GM10266 (cell line): ENCODE measurements around the gene MDN1.
"Not testable (repeated sequence)": the region's sequence is repeated elsewhere in the genome, so short reads cannot be mapped to it uniquely, and the experiment has no call there.

ENCODE experiments used
- DNase-seq: peaks from one replicate; pipeline ENCODE4 v3.0.0; 2012; ENCODE audit errors: extremely low spot score
- TF ChIP-seq, protein P1 (sequence below): IDR thresholded peaks from 2 replicates; pipeline ENCODE4 v1.5.1; 2012; ENCODE audit warnings: mild to moderate bottlenecking, low read depth; ENCODE audit not compliant: control insufficient read depth, insufficient read depth; ENCODE audit errors: missing control alignments

MDN1 gene

GRCh38 chr6:89830170-89830809 lies 10.7 kb upstream of the MDN1 start:
- DNase-seq = no peak

DNA sequence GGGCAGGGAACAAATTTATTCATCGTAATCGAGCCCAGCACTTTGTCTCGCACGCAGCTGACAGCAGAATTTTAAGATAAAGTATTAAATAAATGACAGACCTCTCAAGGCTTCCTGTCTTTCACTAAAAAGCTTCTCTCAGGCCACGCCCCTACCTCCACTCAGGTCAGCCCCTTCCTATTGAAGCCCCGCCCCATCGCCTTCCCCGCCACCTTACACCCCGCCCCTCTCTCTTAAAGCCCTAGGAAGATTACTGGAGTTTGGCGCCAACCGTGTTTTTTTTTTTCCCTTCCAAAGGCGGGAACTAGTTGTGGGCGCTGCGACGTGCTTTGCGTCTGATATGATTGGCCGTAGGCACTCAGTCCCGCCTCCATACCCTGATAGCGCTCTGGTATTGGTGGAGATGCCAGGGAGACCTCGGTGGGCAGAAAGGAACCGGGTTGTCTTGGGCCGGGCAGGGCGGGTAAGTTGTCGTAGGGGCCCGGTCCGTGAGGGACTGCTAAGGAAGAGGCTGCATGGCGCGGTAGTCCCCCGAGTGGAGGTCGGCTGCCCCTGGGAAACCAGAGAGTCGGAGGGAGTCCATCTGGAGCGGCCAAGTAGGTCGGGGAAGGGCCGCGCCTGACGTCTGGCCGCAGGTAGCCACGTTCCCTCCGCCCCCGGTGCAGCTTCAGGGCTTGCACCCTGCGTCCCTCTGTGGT lies 10.0 kb upstream of the MDN1 start, which contains the start of gene CASP8AP2:
CASP8AP2 (plus strand) TSS at position 409 of the 698 bp plus-strand sequence.
- TF ChIP-seq, protein P1, sequence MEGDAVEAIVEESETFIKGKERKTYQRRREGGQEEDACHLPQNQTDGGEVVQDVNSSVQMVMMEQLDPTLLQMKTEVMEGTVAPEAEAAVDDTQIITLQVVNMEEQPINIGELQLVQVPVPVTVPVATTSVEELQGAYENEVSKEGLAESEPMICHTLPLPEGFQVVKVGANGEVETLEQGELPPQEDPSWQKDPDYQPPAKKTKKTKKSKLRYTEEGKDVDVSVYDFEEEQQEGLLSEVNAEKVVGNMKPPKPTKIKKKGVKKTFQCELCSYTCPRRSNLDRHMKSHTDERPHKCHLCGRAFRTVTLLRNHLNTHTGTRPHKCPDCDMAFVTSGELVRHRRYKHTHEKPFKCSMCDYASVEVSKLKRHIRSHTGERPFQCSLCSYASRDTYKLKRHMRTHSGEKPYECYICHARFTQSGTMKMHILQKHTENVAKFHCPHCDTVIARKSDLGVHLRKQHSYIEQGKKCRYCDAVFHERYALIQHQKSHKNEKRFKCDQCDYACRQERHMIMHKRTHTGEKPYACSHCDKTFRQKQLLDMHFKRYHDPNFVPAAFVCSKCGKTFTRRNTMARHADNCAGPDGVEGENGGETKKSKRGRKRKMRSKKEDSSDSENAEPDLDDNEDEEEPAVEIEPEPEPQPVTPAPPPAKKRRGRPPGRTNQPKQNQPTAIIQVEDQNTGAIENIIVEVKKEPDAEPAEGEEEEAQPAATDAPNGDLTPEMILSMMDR = no peak
- peak; percentile 92 for DNase-seq

More at GRCh38 chr6:89830170-89830809, 10.7 kb upstream of the MDN1 start:
- TF ChIP-seq, protein P1 = no peak

GRCh38 chr6:89828988-89829471 lies 9.4 kb upstream of the MDN1 start:
- TF ChIP-seq, protein P1 = no peak
- peak; percentile 10 for DNase-seq

DNA sequence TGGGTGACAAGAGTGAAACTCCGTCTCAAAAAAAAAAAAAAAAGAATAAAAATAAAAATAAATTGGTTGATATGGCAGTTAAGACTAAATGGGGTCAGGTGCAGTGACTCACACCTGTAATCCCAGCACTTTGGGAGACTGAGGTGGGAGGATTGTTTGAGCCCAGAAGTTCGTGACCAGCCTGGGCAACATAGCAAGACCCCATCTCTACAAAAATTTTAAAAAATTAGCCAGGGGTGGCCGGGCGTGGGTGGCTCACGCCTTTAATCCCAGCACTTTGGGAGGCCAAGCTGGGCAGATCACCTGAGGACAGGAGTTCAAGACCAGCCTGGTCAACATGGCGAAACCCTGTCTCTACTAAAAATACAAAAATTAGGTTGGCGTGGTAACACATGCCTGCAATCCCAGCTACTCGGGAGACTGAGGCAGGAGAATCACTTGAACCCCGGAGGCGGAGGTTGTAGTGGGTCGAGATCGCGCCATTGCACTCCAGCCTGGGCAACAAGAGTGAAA lies 8.9 kb upstream of the MDN1 start:
- DNase-seq = not testable (repeated sequence)

DNA sequence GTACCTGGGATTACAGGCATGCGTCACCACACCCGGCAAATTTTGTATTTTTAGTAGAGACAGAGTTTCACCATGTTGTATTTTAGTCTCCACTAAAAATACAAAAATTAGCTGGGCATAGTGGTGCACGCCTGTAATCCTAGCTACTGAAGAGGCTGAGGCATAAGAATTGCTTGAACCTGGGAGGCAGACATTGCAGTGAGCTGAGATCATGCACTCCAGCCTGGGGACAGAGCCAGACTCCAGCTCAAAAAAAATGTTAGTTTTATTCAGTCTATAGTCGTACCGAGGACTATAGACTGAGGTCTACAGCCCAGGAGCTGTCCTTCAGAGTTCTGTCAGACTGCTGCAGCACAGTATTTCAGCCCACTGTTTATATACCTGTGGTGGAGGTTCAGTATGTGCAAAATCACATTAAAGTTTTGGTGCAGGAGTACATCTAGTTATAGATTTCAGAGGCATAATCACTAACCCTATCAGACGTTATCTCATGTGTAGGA lies 6.5 kb upstream of the MDN1 start:
- DNase-seq = no peak
- TF ChIP-seq, protein P1 = no peak

DNA sequence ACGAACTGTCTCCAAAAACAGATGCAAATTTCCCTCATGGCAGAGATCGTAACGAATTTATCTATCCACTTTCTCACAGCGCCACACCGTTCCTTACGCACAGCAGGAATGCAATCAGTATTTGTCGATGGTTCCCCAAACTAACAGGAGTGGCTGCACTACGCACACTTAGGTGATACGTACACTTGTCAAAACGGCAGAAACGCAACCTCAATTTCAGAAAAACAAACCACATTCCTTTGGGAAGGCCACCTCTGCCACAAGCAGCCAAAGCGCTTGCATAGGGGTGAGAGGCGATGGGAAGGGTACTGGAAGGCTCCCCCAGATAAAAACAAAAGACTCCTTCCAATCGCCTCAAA lies 638 bp downstream of the MDN1 start:
- no peak for DNase-seq
- TF ChIP-seq, protein P1 = no peak

- DNase-seq = no peak
- TF ChIP-seq, protein P1 = no peak
Measured at GRCh38 chr6:89817481-89817880, 2.1 kb downstream of the MDN1 start.

- DNase-seq = not testable (repeated sequence)
Measured at GRCh38 chr6:89813422-89813821, 6.2 kb downstream of the MDN1 start.
